CD4-positive, alpha-beta T cell treated with Interleukin-1 beta for 1 hour (primary cell): Measurements from ENCODE around the gene RALB.
"Not testable (repeated sequence)": the region's sequence is repeated elsewhere in the genome, so short reads cannot be mapped to it uniquely, and the experiment has no call there.

Source experiments
- DNase-seq, 2 donors: peaks; one replicate each; pipeline ENCODE4 v3.0.0-alpha.2; 2020 to 2022

The RALB gene

DNA sequence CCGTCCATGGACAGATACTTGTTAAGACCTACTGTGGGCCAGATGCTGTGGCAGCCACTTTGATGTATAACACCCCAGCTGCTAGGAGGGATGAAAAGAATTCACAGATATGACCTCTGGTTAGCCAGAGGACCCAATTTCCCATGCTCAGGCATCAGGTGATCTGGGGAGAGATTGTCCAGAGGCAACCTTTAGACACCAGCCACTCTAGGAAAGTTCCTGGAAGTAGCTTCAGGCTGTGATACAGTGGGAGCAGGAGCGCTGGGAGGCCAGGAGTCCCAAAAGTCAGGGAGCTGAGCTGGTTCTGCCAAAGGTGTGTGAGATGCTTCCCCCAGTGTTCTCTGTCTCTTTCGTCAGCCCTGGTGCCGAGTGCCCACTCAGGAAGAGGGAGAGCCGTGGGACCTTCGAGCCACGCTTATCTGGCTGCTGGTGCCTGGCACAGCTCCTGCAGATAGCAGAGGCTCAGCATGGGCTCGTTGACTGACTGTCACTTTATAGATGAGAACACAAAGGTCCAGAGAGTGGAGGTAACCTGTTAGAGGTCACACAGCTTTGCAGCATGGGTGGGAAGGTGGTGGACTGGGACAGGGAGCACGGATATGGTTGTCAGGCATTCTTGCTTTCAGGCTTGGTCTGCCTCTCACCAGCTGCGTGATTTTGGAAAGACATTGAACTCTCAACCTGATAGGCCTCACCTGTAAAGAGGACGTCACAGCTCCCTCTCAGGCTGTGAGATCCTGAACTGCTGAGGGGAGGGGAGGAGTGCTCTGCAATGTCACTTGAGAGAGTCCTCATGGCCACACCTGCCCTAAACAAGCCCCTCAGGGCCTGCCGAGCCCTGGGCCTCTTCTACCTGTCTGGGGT, 7.8 kb upstream of the RALB start:
- DNase-seq: no peak

DNA sequence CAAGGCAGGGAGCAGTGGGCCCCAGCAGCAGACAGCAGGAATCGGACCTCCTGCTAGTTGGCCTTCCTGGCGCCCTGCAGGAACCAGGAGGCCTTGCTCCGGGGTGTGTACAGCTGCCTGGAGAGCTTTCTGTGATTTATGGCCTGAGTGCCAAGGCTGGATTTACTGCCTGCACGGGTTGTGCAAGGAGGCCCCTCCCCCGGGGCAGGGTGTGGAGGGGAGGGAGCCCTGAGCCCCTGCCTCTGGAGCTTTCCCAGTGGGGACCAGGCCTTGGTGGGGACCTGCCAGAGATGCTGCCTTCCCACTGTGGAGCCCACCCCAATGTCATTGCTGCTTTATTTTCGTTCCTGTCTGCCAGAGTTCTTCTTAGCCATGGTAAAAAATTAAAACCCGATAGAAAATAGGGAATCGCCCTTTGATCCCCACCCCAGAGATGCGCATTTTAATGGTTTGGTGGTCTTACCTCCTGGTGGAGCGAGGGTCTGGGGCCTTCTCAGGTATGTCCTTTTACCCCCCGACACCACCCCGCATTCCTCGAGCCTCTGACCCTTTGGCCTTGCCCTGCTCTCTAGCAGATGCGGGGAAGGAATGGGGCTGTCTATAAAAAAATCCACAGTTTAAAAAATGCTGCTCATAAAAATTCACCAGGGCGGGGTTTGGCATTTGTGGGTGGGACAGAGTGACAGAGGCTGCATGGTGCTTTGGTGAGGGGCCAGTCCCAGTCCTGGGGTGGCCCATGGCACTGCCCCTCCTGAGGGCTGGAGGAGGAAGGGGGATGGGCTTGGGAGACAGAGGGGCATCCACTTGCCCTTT, 6.9 kb upstream of the RALB start:
- DNase-seq: no peak

DNA sequence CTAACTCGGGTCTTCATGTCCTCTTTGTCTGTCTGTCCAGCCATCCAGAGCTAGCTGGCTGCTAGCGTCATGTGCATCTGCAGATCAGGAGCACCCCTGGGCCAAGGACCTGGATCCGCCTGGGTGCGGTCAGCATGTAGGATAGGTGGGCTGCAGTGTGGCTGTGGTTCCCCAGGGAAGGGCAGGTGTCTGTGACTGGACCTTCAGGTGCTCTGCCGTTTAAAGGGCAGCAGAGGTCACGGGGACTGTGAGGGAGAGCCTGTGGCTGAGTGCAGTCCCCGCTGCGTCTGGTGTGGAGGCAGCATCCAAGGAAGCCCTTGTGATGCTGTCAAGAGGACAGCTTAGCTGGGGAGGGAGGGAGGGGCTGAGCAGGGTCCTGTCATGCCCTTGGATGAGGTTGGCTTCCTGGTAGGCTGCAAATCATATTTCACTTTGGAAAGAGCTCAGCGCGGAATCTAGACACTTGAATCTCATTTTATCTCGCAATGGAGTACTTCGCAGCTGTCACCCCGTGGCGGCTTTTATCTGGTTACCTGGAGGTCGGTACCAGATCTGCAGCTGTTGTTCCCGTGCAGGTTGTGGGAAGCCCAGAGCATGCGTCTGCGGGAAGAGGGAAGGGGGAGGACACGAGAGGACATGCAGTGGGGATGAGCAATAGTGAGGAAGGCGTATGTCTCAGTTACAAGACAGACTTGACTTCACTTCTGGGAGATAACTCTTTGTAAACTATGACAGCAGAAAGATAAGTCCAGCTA, 5.9 kb upstream of the RALB start:
- no peak for DNase-seq

DNA sequence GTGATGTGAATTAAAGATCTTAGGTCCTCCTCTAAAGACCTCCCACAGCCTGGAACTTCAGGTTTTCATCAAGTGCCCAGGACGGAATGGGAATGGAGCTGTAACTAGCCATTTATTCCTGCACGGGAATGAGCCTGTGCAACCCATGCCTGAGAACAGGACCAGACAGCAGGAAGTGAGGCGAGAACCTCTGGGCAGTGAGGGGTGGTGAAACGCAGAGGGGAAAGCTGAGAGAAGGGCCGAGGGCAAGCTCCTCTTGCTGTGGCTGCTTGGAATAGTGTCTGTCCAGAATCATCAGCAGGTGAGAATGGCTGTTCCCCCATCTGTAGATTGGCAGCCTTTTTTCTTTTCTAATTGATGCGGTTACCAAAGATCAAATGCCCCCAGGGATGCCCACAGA, 4.8 kb upstream of the RALB start:
- DNase-seq: no peak

DNA sequence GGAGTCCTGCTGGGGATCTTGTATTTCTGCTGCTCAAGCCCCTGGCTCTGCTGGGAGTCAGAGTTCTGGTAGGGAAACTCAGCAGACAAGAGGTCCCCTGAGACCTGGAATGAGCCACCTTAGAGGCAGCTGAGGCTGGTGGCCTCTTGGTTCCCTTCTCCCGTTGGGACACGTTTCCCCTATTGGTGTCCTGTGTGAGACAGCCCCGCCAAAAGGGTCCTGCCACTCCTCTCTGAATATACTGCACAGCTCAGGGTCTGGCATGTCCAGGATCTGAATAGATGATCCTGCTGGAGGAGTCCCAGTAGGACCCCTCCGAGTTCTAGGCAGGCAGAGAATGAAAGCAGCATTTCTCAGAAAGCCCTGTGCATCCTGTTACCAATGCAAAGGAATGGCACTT, 2.0 kb upstream of the RALB start:
- DNase-seq: no peak

DNA sequence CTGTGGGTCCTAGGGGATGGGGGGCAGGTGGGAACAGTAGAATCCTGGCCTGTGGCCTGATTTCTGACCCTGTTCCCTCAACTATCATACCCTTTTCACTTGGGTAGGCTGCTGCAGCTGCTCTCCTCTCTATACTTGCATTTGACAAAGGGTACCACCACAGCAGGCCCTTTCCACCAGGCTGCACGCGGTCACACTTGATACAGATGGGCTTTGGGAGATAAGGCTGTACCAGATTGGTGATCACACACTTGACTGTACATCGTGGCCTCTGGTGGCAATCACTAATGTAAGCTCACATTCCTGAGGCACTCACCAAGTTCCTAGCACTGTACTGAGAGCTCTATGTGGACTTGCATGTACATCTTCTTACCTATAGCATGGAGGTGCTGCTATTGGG, 1.6 kb upstream of the RALB start:
- DNase-seq: no peak

GRCh38 chr2:120251880-120252224, 800 bp upstream of the RALB start:
- DNase-seq: no peak

DNA sequence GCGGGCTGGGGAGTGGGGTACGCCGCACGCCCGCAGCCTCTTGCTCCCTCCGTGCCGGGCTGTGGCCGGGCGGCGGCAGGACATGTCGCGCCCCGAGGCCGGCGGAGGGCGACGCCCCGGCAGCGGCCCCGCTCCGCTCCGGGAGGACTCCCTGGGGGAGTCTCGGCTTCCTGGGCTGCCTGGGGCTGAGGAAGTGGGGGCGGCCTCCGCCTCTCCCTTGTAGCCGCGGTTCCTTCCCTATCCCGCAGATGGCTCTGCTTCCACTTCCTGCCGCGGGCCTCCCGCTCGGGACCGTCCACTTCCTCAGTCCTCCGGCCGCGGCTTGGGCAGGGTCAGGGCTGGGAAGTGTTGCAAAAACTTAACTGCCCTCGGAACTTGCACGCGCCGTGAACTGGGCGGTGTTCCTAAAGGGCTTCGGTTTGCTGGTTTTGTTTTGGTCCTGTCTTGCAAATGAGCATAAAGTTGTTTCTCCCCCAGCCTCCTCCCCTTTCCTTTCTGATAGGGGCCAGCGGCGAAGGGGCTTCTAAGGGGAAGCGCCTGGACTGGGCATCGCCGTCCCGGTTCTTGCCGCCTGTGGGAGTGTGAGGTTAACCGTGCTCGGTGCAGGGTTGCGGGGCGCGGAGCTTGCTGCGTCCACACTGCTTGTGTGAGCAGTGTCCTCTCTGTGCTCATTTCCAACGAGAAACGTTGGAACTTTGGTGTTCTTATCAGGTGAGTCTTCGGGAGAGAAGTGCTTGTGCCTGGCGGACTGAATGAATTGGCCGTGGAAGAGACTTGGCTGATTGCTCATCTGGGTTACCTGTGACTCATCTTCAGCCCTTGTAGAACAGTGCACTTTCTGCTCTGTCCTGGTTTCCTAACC, 600 bp downstream of the RALB start:
- DNase-seq: peak; percentile 40 to 71

GRCh38 chr2:120254178-120254577, 1.5 kb downstream of the RALB start:
- no peak for DNase-seq

DNA sequence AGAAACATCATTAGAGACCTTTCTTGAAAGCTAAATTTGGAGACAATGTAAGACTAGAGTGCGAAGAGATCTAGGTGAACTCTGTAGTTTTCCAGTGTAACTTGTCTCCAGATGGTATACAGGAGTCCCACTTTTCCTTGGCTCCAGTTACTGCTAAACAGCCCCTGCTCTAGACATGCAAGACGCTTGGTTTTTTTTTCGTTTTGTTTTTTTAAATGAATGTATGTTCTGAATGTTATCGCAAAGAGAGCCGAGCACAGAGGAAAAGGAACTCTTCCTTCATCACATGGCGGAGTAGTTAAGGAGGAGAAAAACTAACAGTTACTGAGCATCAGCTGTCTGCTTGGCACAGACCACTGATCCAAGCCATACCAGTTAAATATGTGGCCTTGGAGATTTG, 2.4 kb downstream of the RALB start:
- no peak for DNase-seq

- DNase-seq: no peak
These were observed 3.5 kb downstream of the RALB start for GRCh38 chr2:120255986-120256650.

DNA sequence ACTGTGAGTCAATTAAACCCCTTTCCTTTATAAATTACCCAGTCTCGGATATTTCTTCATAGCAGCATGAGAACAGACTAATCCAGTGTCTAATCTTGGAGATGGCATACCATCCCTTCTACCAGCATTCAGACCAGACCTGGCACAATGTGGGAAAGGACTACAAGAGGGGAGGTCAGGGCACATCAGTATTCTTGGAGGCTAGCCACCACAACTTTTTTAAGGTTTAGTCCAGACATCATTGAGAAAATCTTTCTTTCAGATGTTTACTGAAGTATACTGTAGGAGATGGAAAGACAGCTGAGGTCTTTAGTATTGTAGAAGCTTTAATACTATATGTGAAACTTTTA, 4.0 kb downstream of the RALB start:
- DNase-seq: no peak

- DNase-seq: no peak
These were observed 4.9 kb downstream of the RALB start for GRCh38 chr2:120257522-120257921.

DNA sequence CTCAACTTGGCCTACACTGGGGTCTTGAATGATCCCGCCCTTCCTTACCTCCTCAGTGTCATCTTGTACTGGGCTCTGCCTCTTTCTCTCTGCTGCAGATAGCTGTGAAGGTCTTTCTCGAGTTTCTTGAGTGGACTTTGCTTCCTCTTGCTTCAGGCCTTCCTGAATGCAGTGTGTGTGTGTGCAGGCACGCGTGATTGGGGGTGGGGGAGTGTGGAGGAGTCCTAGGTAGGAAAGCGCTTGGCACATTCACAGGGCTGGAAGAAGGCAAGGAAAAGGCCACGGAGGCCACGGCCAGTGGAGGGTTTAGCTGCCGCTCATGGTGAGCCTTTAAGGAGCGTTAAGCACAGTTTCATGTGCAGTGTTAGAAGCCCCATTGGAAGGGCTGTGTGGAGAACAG, 5.5 kb downstream of the RALB start:
- DNase-seq: no peak

DNA sequence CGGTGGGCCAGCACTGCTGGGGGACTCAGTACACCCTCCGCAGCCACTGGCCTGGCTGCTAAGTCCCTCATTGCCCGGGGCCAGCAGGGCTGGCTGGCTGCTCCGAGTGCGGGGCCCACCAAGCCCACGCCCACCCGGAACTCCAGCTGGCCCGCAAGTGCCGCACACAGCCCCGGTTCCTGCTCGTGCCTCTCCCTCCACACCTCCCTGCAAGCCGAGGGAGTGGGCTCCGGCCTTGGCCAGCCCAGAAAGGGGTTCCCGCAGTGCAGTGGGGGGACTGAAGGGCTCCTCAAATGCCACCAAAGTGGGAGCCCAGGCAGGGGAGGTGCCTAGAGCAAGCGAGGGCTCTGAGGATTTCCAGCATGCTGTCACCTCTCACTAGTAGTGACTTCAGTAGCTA, 7.3 kb downstream of the RALB start:
- not testable (repeated sequence) for DNase-seq

DNA sequence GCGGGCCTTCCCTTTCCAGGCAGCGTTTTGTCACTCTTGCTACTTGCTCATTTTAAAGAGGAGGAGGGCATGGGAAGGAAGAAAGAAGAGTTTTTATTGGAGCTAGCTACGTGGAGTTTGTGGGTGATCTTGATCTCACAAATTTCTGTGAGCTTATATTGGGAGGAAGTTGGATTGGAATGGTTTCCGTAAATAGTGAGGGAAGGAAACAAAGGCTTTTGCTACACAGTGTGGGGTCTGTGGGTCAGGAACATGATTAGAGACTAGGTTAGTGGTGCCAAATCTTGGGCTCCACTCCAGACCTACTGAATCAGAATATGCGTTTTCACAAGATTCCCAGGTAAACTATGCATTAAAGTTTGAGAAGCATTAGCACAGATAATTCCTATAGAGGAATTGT, 8.1 kb downstream of the RALB start:
- DNase-seq: no peak

- no peak for DNase-seq
These were observed 8.8 kb downstream of the RALB start for GRCh38 chr2:120261387-120262006.

DNA sequence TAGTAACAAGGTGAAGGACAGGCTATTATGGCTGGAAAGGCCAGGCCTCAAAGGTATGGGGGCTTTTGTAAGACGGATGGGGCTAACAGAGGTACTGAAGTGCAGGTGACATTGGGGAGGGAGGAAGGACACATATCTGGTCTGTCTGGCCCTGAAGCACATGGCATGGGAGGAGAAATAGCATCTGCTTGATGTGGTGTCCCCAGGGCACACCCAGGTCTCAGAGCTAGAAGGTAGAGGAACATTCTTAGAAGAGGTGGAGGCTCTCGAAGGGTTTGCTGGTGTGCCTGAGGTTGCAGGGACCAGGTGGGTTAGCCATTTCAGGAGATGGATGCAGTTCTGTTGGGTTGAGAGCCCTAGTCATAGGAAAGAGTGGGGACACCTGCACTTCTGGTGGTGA, 9.5 kb downstream of the RALB start:
- DNase-seq: no peak

DNA sequence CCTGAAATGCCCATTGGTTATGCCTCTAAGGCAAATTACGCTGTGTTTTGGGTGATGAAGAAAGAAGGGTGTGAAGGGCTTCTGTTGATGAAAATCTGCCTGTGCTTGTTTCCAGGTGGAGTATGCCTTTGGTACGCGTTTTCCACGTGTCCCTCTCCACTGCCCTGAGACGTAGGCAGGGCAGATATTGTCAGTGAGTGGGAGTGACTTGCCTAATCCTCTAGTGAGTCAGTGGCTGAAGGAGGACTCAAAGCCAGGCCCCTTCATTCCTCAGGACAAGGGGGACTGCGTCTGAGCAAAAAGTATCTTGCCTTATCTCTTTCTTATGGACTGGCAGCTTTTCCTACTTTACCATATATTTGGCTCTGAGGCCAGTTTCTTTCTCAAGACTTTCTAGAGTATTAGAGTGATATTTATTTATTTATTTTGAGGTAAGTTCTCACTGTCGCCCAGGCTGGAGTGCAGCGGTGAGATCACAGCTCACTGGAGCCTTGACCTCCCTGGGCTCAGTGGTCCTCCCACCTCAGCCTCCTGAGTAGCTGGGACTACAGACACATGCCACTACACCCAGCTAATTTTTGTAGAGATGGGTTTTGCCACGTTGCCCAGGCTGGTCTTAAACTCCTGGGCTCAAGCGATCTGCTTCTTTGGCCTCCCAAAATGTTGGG, 10.2 kb downstream of the RALB start:
- no peak for DNase-seq

GRCh38 chr2:120265006-120265405, 12.4 kb downstream of the RALB start:
- DNase-seq: no peak

DNA sequence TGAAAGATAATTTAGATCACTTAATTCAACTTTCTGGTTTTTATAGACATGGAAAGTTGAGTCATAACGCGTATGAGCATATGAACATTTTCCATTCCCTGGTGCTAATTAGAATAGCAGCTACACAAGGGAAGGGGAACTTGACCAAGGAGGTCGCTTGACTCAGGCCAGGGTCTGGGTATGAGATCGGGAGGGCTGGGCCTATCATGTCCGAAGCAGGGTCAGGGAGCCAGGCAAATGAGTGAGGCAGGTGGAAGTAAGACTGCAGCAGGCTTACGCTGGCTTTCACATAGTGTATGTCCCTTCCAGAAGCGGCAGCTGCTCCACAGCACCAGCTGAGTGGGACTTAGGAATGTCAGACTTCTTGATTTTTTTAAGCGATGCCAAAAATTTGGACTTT, 14.7 kb downstream of the RALB start:
- no peak for DNase-seq
